Thyroid gland (tissue), 4 donors: Measurements from ENCODE around the gene NUP214. TPM values are rescaled to one million over a fixed set of nuclear protein-coding genes. Genes with fewer than 3 reads are reported as not detected.
A peak's percentile ranks its signal among the peaks of the same experiment; 100 is the strongest.

ENCODE experiments used
- DNase-seq, 2 donors: peaks; one replicate each; pipeline ENCODE4 v3.0.0-alpha.2; 2019
- H3K27ac ChIP-seq, 3 donors: fragments of 200-600 bp; sonication (generic); 1 replicate in 2 of 3; 2 replicates in 1 of 3; pipeline ENCODE4 v1.5.1; 2016 to 2019; ENCODE audit warnings: mild to moderate bottlenecking in 1 of 3, moderate library complexity in 1 of 3
- H3K27me3 ChIP-seq: fragments of 200-600 bp; sonication (generic); one replicate; pipeline ENCODE4 v1.5.1; 2019
- H3K36me3 ChIP-seq, 2 donors: fragments of 200-600 bp; sonication (generic); one replicate each; pipeline ENCODE4 v1.5.1; 2016 to 2019
- H3K4me1 ChIP-seq, 2 donors: fragments of 200-600 bp; sonication (generic); one replicate each; pipeline ENCODE4 v1.5.1; 2017 to 2019
- H3K4me3 ChIP-seq, 3 donors: fragments of 200-600 bp; sonication (generic); replicated peaks in 1 of 3; 1 replicate in 2 of 3; 2 replicates in 1 of 3; pipeline ENCODE4 v1.5.1; 2016; ENCODE audit warnings: mild to moderate bottlenecking in 1 of 3
- H3K9me3 ChIP-seq: fragments of 200-600 bp; sonication (generic); one replicate; pipeline ENCODE4 v1.5.1; 2017
- POLR2A ChIP-seq, 2 donors: fragments of 450-650 bp; IDR thresholded peaks; one replicate each; pipeline ENCODE4 v1.6.1; 2017; ENCODE audit warnings: antibody characterized with exemption in 2 of 2, mild to moderate bottlenecking in 2 of 2, moderate library complexity in 1 of 2
- WGBS, 2 donors: methylation state at CpG; one replicate each; pipeline ENCODE4 v1.1.5; 2017; 5-methylcytosine and 5-hydroxymethylcytosine counted together
- intact Hi-C: fragments of 100-400 bp; cut with DNase I; formaldehyde crosslinking; loops from one replicate; pipeline ENCODE4 v1.15.1; 2023
- total RNA-seq, 4 donors: library from RNA; depleted of rRNA; stranded (reverse); fragments of >200 nt; gene quantifications; one replicate each; pipeline ENCODE4 v1.2.3, GENCODE V29; 2016
- TF ChIP-seq, protein P1 (sequence below), 6 experiments: fragments of 200-600 bp in 3 of 6; fragments of 450-650 bp in 3 of 6; sonication (generic) in 3 of 6; IDR thresholded peaks; one replicate each; pipeline ENCODE4 v1.5.1; 2016 to 2019; ENCODE audit warnings: antibody characterized with exemption in 6 of 6, mild to moderate bottlenecking in 2 of 6, inconsistent platforms in 1 of 6, moderate library complexity in 1 of 6

Gene NUP214
- total RNA-seq, 4 donors from 2014 or later = 27.3 to 59.2 (median 46.6) TPM

GRCh38 chr9:131271506-131271931 lies 146.1 kb downstream of the NUP214 start:
- 67 to 76% methylated on average over 4 to 6 of the region's 6 CpGs for WGBS, 2 donors
- TF ChIP-seq, protein P1, sequence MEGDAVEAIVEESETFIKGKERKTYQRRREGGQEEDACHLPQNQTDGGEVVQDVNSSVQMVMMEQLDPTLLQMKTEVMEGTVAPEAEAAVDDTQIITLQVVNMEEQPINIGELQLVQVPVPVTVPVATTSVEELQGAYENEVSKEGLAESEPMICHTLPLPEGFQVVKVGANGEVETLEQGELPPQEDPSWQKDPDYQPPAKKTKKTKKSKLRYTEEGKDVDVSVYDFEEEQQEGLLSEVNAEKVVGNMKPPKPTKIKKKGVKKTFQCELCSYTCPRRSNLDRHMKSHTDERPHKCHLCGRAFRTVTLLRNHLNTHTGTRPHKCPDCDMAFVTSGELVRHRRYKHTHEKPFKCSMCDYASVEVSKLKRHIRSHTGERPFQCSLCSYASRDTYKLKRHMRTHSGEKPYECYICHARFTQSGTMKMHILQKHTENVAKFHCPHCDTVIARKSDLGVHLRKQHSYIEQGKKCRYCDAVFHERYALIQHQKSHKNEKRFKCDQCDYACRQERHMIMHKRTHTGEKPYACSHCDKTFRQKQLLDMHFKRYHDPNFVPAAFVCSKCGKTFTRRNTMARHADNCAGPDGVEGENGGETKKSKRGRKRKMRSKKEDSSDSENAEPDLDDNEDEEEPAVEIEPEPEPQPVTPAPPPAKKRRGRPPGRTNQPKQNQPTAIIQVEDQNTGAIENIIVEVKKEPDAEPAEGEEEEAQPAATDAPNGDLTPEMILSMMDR (IDR thresholded peaks at IDR 0.05) = no peak
- TF ChIP-seq POLR2A (IDR thresholded peaks at IDR 0.05) = no peak

DNA sequence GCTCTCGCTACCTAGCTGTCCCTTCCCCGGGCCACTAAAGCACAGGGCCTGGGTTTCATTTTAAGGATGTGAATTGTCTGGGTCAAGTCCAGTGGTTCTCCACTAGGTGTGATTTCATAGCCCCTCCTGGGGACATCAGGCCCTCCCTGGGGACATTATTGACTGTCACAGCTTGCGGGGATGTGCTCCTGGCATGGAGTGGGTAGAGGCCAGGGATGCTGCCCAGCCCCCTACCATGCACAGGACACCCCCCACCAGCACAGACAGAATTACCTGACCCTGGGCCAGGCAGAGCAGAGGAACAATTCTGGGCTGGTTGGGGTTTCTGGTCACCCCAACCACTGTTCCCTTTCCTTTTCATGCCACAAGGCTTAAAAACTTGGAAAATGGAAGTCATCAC lies 146.8 kb downstream of the NUP214 start:
- H3K36me3 ChIP-seq = no peaks in the 10 kb centered on the region
- no peaks in the 10 kb centered on the region for H3K27me3 ChIP-seq
- H3K4me1 ChIP-seq = peaks cover 0 to 17% of the 10 kb centered on the region in 2 donors
- H3K27ac ChIP-seq = peak overlapping the region in 2 of 3 donors; percentile 24 to 56
- WGBS, 2 donors = 91 to 94% methylated on average over 2 to 3 of the region's 3 CpGs
- H3K9me3 ChIP-seq = no peaks in the 10 kb centered on the region
- TF ChIP-seq, protein P1 (IDR thresholded peaks at IDR 0.05) = no peak
- no peak for TF ChIP-seq POLR2A (IDR thresholded peaks at IDR 0.05)
- no peak overlapping the region for H3K4me3 ChIP-seq
- intact Hi-C loops = no loop called here
- DNase-seq = no peak

More at GRCh38 chr9:131271506-131271931, 146.1 kb downstream of the NUP214 start:
- peak overlapping the region in 2 of 3 donors; percentile 29 to 56 for H3K27ac ChIP-seq
- no peak for DNase-seq
- H3K9me3 ChIP-seq = no peaks in the 10 kb centered on the region
- no peaks in the 10 kb centered on the region for H3K36me3 ChIP-seq
- H3K4me3 ChIP-seq = no peak overlapping the region
- intact Hi-C loops = no loop called here
- peaks cover 0 to 12% of the 10 kb centered on the region in 2 donors for H3K4me1 ChIP-seq
- no peaks in the 10 kb centered on the region for H3K27me3 ChIP-seq

DNA sequence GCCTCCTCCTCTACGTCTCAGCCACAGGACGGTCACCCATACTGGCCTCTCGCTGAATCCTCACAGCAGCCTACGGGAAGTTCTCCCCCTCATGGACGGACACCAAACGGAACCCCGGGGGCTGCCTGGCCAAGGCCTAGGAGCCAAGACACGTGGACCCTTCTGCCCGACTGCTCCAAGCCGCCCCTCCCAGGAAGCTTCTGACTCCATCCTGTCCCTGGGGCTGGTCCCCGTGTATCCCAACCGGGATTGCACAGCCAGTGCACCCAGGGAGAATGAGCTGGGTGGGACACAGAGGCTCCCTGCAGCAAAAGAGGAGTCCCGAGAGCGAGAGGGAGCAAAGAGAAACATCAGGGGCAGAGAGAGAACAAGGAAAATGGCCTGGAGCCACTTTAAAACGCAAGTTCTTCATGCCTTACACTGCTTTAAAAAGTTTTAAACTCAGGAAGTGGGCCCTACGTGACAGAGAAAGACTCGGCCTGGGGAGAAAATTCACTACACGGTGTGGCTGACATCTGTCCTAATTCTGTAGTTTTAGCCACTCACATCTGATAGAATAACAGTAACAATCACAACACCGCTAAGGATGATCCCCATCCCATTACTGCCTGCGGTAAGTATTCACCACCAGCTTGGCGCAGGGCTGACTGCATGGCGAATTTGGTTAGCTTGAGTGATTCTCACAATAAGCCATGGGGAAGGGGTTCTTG lies 147.9 kb downstream of the NUP214 start:
- TF ChIP-seq, protein P1 (IDR thresholded peaks at IDR 0.05) = no peak
- TF ChIP-seq POLR2A (IDR thresholded peaks at IDR 0.05) = no peak
- Histone ChIP-seq H3K9me3 (no peaks in the 10 kb centered on the region), H3K27me3 (no peaks in the 10 kb centered on the region), H3K27ac (peak overlapping the region in 2 of 3 donors; percentile 56 to 59), H3K4me3 (no peak overlapping the region), H3K36me3 (no peaks in the 10 kb centered on the region), H3K4me1 (peaks cover 0 to 20% of the 10 kb centered on the region in 2 donors)
- no peak for DNase-seq
- intact Hi-C loops = no loop called here
- WGBS, 2 donors = 77 to 80% methylated on average over 22 of the region's 22 CpGs

DNA sequence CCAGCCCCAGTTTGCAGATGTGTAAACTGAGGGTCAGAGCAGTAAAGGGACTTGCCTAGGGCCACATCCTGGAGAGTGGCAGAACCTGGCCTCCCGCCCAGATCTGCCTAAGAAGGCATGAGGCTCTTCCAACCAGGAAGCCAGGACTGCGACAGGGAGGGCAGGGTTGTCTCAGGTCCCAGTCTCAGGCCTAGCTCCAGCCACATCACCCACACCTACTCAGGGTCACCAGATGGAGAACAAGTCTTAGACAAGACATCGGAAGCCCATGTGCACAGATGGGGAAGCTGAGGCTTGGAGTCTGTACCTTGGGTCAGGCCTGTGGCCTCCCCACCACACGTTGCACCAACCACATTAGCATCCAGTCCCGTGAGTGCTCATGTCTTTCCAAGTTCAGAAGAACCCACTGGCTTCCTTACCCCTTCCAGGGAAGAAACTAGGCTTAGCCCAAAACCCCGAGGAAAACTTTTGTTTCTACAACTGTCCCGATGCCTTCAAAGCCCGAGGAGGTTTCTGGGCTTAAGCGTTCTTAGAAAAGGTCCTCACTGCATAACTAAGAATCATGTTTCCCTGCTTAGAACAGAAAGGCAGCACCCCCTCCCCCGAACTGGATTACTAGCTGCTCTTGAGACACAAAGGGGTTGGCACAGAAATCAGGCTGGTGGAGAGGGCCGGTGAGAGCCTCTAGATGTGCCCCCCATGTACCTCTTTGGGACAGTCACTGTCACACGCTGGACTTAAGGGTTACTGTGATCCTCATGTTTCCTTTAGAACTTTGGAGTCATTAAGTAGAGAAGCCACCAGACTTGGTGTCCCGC lies 148.7 kb downstream of the NUP214 start:
- no peaks in the 10 kb centered on the region for H3K36me3 ChIP-seq
- DNase-seq = no peak
- no peak overlapping the region for H3K4me3 ChIP-seq
- H3K27me3 ChIP-seq = no peaks in the 10 kb centered on the region
- intact Hi-C loops = no loop called here
- H3K9me3 ChIP-seq = no peaks in the 10 kb centered on the region
- 56 to 57% methylated on average over 13 of the region's 13 CpGs for WGBS, 2 donors
- H3K4me1 ChIP-seq = peaks cover 0 to 20% of the 10 kb centered on the region in 2 donors
- peak overlapping the region in 2 of 3 donors; percentile 56 to 58 for H3K27ac ChIP-seq
- TF ChIP-seq, protein P1 (IDR thresholded peaks at IDR 0.05) = no peak
- no peak for TF ChIP-seq POLR2A (IDR thresholded peaks at IDR 0.05)
